Loucy (cell line): ENCODE results near the gene SUPT3H.

Experiments
- H2AFZ ChIP-seq: fragments of 200-600 bp; sonication (generic); 2 replicates; pipeline ENCODE4 v1.6.0; 2016; ENCODE audit warnings: antibody characterized with exemption, mild to moderate bottlenecking, low read length, moderate library complexity
- H3F3A ChIP-seq: fragments of 200-600 bp; 2 replicates; pipeline ENCODE4 v1.6.0; 2016; ENCODE audit warnings: antibody characterized with exemption, low read depth, mild to moderate bottlenecking
- H3K27me3 ChIP-seq: fragments of 200-600 bp; sonication (generic); 2 replicates; pipeline ENCODE4 v1.6.1; 2014; ENCODE audit warnings: low read length, mild to moderate bottlenecking; ENCODE audit not compliant: insufficient read depth, poor library complexity, severe bottlenecking
- H3K36me3 ChIP-seq: fragments of 200-600 bp; sonication (generic); 2 replicates; pipeline ENCODE4 v1.6.1; 2016; ENCODE audit warnings: low read length; ENCODE audit not compliant: insufficient read depth
- H3K4me1 ChIP-seq: fragments of 200-600 bp; sonication (generic); 2 replicates; pipeline ENCODE4 v1.5.1; 2014; ENCODE audit warnings: low read length, mild to moderate bottlenecking; ENCODE audit not compliant: insufficient read depth, poor library complexity, severe bottlenecking
- H3K4me2 ChIP-seq: fragments of 200-600 bp; sonication (generic); 2 replicates; pipeline ENCODE4 v1.6.0; 2014; ENCODE audit warnings: antibody characterized with exemption, low read length, low read depth, mild to moderate bottlenecking; ENCODE audit not compliant: poor library complexity, severe bottlenecking
- H3K4me3 ChIP-seq: fragments of 200-600 bp; sonication (generic); 2 replicates; pipeline ENCODE4 v1.5.1; 2014; ENCODE audit warnings: low read length, mild to moderate bottlenecking, mixed read lengths; ENCODE audit not compliant: poor library complexity, severe bottlenecking
- H3K79me2 ChIP-seq: fragments of 200-600 bp; sonication (generic); 2 replicates; pipeline ENCODE4 v1.6.1; 2014; ENCODE audit warnings: low read length; ENCODE audit not compliant: insufficient read depth
- H3K9ac ChIP-seq: fragments of 200-600 bp; sonication (generic); 2 replicates; pipeline ENCODE4 v1.6.0; 2014; ENCODE audit warnings: mild to moderate bottlenecking, low read depth, low read length, moderate library complexity; ENCODE audit not compliant: poor library complexity, severe bottlenecking
- H3K9me2 ChIP-seq: fragments of 200-600 bp; sonication (generic); replicated peaks from 2 replicates; pipeline ENCODE4 v1.6.1; 2016; ENCODE audit warnings: low read depth, low read length, mixed read lengths
- H3K9me3 ChIP-seq: fragments of 200-600 bp; sonication (generic); 2 replicates; pipeline ENCODE4 v1.6.1; 2014; ENCODE audit warnings: mild to moderate bottlenecking, antibody characterized with exemption, low read length, low read depth; ENCODE audit not compliant: insufficient read depth
- H4K20me1 ChIP-seq: fragments of 200-600 bp; sonication (generic); 2 replicates; pipeline ENCODE4 v1.6.0; 2014; ENCODE audit warnings: antibody characterized with exemption, low read length, mild to moderate bottlenecking; ENCODE audit not compliant: insufficient read depth, poor library complexity, severe bottlenecking
- EZH2phosphoT487 ChIP-seq: fragments of 200-600 bp; IDR thresholded peaks from 2 replicates; pipeline ENCODE4 v1.6.1; 2018; ENCODE audit warnings: antibody characterized with exemption, mild to moderate bottlenecking, moderate library complexity, borderline replicate concordance
- TF ChIP-seq, protein P1 (sequence below): fragments of 200-600 bp; sonication (generic); conservative IDR thresholded peaks from 2 replicates; pipeline ENCODE4 v1.5.1; 2014; ENCODE audit warnings: mild to moderate bottlenecking, antibody characterized with exemption, low read length

Gene SUPT3H

DNA sequence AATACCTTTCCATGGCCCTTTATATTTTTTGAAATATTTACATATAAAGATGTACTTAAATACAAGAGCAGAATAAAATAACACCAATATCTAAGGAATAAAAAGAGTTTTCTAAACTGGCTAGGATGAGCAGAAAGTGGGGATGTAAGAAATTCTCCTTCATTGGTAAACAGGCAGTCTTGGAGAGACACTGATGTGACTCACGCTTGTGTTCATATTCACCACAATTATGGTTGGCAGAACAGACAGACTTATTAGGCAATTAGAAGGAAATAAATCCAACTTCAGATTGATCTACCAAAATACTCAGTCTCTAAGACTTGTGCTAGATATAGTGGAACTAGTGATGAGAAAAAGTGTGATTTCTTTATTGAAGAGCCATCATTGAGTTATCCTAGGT lies 526.6 kb downstream of the SUPT3H start:
- no peaks in the 10 kb centered on the region for H3F3A ChIP-seq
- H4K20me1 ChIP-seq = no peaks in the 10 kb centered on the region
- H3K36me3 ChIP-seq = no peaks in the 10 kb centered on the region
- no peaks in the 10 kb centered on the region for H3K27me3 ChIP-seq
- peaks cover 21% of the 10 kb centered on the region for H3K4me1 ChIP-seq
- no peak overlapping the region for H2AFZ ChIP-seq
- TF ChIP-seq, protein P1, sequence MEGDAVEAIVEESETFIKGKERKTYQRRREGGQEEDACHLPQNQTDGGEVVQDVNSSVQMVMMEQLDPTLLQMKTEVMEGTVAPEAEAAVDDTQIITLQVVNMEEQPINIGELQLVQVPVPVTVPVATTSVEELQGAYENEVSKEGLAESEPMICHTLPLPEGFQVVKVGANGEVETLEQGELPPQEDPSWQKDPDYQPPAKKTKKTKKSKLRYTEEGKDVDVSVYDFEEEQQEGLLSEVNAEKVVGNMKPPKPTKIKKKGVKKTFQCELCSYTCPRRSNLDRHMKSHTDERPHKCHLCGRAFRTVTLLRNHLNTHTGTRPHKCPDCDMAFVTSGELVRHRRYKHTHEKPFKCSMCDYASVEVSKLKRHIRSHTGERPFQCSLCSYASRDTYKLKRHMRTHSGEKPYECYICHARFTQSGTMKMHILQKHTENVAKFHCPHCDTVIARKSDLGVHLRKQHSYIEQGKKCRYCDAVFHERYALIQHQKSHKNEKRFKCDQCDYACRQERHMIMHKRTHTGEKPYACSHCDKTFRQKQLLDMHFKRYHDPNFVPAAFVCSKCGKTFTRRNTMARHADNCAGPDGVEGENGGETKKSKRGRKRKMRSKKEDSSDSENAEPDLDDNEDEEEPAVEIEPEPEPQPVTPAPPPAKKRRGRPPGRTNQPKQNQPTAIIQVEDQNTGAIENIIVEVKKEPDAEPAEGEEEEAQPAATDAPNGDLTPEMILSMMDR = no peak
- TF ChIP-seq EZH2phosphoT487 = no peak
- H3K4me2 ChIP-seq = no peak overlapping the region
- no peak overlapping the region for H3K9ac ChIP-seq
- no peaks in the 10 kb centered on the region for H3K79me2 ChIP-seq
- no peaks in the 10 kb centered on the region for H3K9me3 ChIP-seq
- no peak overlapping the region for H3K4me3 ChIP-seq
- H3K9me2 ChIP-seq = no peaks in the 10 kb centered on the region

DNA sequence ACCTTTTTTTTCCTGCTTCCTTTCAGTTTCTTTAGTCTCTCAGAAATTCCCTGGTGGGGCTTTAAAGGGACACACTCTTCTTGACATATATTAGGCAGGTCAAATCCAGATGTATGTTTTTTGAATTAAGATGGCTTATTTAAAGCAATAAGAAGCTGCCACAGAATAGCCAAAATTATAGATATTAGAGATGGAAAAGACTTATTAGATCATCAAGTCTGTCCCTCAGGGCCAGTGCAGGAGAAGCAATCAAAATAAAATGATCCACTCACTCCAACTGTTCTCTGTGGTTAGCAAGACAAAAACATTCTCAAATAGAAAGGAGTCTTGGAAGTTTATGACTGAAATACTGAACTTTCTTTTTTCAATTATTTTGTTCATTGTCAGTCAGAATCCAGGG lies 527.4 kb downstream of the SUPT3H start:
- TF ChIP-seq, protein P1 = no peak
- TF ChIP-seq EZH2phosphoT487 = no peak
- H3K4me2 ChIP-seq = no peak overlapping the region
- H3F3A ChIP-seq = no peaks in the 10 kb centered on the region
- no peaks in the 10 kb centered on the region for H3K9me3 ChIP-seq
- no peaks in the 10 kb centered on the region for H4K20me1 ChIP-seq
- no peak overlapping the region for H3K9ac ChIP-seq
- no peaks in the 10 kb centered on the region for H3K9me2 ChIP-seq
- H2AFZ ChIP-seq = no peak overlapping the region
- H3K79me2 ChIP-seq = no peaks in the 10 kb centered on the region
- H3K4me3 ChIP-seq = no peak overlapping the region
- no peaks in the 10 kb centered on the region for H3K27me3 ChIP-seq
- peaks cover 13% of the 10 kb centered on the region for H3K4me1 ChIP-seq
- H3K36me3 ChIP-seq = no peaks in the 10 kb centered on the region

DNA sequence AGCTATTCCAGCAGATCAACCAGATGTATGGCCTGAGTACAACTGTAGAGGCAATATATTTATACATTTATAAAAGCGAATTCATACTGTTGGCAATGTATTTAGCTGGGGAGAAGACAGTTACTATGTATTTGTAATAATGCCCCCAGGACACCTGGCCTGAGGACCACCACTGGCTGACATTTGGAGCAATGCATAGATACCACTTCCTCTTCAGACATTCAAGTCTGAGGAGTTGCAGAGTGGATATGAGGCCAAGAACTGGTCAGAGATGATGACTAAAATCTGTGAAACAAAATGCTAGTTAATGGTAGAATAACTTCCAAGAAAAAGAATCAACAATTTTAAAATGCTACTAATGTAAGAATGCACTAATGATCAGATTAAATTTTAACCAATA lies 527.9 kb downstream of the SUPT3H start:
- Histone ChIP-seq H3K4me2 (no peak overlapping the region), H3K9me3 (no peaks in the 10 kb centered on the region), H2AFZ (no peak overlapping the region), H4K20me1 (no peaks in the 10 kb centered on the region), H3K36me3 (no peaks in the 10 kb centered on the region), H3K79me2 (no peaks in the 10 kb centered on the region), H3K4me1 (peaks cover 7% of the 10 kb centered on the region), H3K9ac (no peak overlapping the region), H3K4me3 (no peak overlapping the region), H3F3A (no peaks in the 10 kb centered on the region), H3K27me3 (no peaks in the 10 kb centered on the region), H3K9me2 (no peaks in the 10 kb centered on the region)
- TF ChIP-seq, protein P1 = no peak
- no peak for TF ChIP-seq EZH2phosphoT487
